Myometrial cell (primary cell): Measurements from ENCODE around the gene DYRK2. TPM values are rescaled to one million over a fixed set of nuclear protein-coding genes. Genes with fewer than 3 reads are reported as not detected.

Experiments
- total RNA-seq: library from RNA; depleted of rRNA; stranded (reverse); fragments of >200 nt; gene quantifications from 2 replicates; pipeline ENCODE4 v1.2.3, GENCODE V29; 2015

Gene DYRK2
- 5.7 and 8.4 TPM in 2 replicates for total RNA-seq

GRCh38 chr12:67648521-67649260 lies at the start of gene DYRK2:
Gene DYRK2 (plus strand): TSS chr12:67648745. CDS start chr12:67649134, 389 bp downstream.

